Endodermal cell (in vitro differentiated cells): ENCODE results near the gene SMURF1. TPM values are rescaled to one million over a fixed set of nuclear protein-coding genes. Genes with fewer than 3 reads are reported as not detected.
"Not testable (repeated sequence)": the region's sequence is repeated elsewhere in the genome, so short reads cannot be mapped to it uniquely, and the experiment has no call there.

Source experiments
- DNase-seq: peaks from one replicate; pipeline ENCODE4 v3.0.0-alpha.2; 2017
- H3K27ac ChIP-seq: 2 replicates; pipeline ENCODE4 v1.5.1; 2013; ENCODE audit warnings: mild to moderate bottlenecking, low read depth, low read length, moderate library complexity
- H3K27me3 ChIP-seq: 2 replicates; pipeline ENCODE4 v1.6.1; 2013; ENCODE audit warnings: mild to moderate bottlenecking, low read length, moderate library complexity; ENCODE audit not compliant: insufficient read depth, control insufficient read depth, poor library complexity, severe bottlenecking
- H3K36me3 ChIP-seq: 2 replicates; pipeline ENCODE4 v1.7.0; 2013; ENCODE audit warnings: mild to moderate bottlenecking, low read length, moderate library complexity; ENCODE audit not compliant: control insufficient read depth, insufficient read depth
- H3K4me1 ChIP-seq: one replicate; pipeline ENCODE4 v1.7.0; 2013; ENCODE audit warnings: low read length; ENCODE audit not compliant: control insufficient read depth, insufficient read depth
- H3K4me3 ChIP-seq: 2 replicates; pipeline ENCODE4 v1.5.1; 2013; ENCODE audit warnings: mild to moderate bottlenecking, low read length, moderate library complexity
- H3K9ac ChIP-seq: 2 replicates; pipeline ENCODE4 v1.6.1; 2013; ENCODE audit warnings: mild to moderate bottlenecking, low read length, moderate library complexity; ENCODE audit not compliant: poor library complexity, severe bottlenecking; ENCODE audit errors: extremely low read depth
- H3K9me3 ChIP-seq: 2 replicates; pipeline ENCODE4 v1.6.1; 2013; ENCODE audit warnings: mild to moderate bottlenecking, low read length, moderate library complexity; ENCODE audit not compliant: control insufficient read depth
- H3K27ac Mint-ChIP-seq: 2 replicates; pipeline ENCODE4 v1.8.0; 2020; ENCODE audit warnings: mixed read lengths
- H3K27me3 Mint-ChIP-seq: 2 replicates; pipeline ENCODE4 v1.8.0; 2021; ENCODE audit warnings: mild to moderate bottlenecking, mixed read lengths; ENCODE audit not compliant: insufficient read depth
- H3K36me3 Mint-ChIP-seq: 2 replicates; pipeline ENCODE4 v1.8.0; 2020; ENCODE audit warnings: low read depth, mixed read lengths
- H3K4me1 Mint-ChIP-seq: 2 replicates; pipeline ENCODE4 v1.8.0; 2020; ENCODE audit warnings: mixed read lengths
- H3K4me3 Mint-ChIP-seq: 2 replicates; pipeline ENCODE4 v1.8.0; 2020; ENCODE audit warnings: mild to moderate bottlenecking, moderate library complexity, mixed read lengths
- H3K9me3 Mint-ChIP-seq: 2 replicates; pipeline ENCODE4 v1.8.0; 2020; ENCODE audit warnings: mild to moderate bottlenecking, mixed read lengths
- CTCF ChIP-seq: fragments of 200-600 bp; sonication (generic); conservative IDR thresholded peaks from 2 replicates; pipeline ENCODE4 v1.5.0; 2021; ENCODE audit warnings: antibody characterized with exemption, mild to moderate bottlenecking
- WGBS, 2 experiments: methylation state at CpG; one replicate each; pipeline versions ENCODE4 v1.1.5 to v1.1.7; 2013; ENCODE audit warnings: missing lambda C conversion rate in 2 of 2, mixed read lengths in 1 of 2; ENCODE audit not compliant: insufficient coverage in 1 of 2, insufficient read length in 1 of 2; 5-methylcytosine and 5-hydroxymethylcytosine counted together
- total RNA-seq, 2 donors: library from RNA; stranded (reverse); fragmentation: NEBNext Ultra II Directional in 1 of 2; extraction: Animal tissue kit (Norgen Biotek cat#: 25700) in 1 of 2; gene quantifications; 2 replicates in 1 of 2; 3 replicates in 1 of 2; pipeline ENCODE4 v1.2.1, GENCODE V29; 2021

Gene SMURF1
- total RNA-seq, 2 donors from 2014 or later, result 31.6 to 38.1 TPM

- Histone ChIP-seq H3K4me3 (no peak overlapping the region), H3K27ac (no peak overlapping the region), H3K9ac (no peak overlapping the region), H3K4me1 (no peaks in the 10 kb centered on the region), H3K27me3 (no peaks in the 10 kb centered on the region), H3K36me3 (no peaks in the 10 kb centered on the region), H3K9me3 (no peaks in the 10 kb centered on the region)
- H3K4me1 Mint-ChIP-seq, result peaks cover 2% of the 10 kb centered on the region
- H3K27ac Mint-ChIP-seq, result no peak overlapping the region
- DNase-seq, result no peak
- peaks cover 12% of the 10 kb centered on the region for H3K9me3 Mint-ChIP-seq
- H3K36me3 Mint-ChIP-seq, result no peaks in the 10 kb centered on the region
- no peaks in the 10 kb centered on the region for H3K27me3 Mint-ChIP-seq
- H3K4me3 Mint-ChIP-seq, result no peak overlapping the region
- 86 to 91% methylated on average over 3 to 6 of the region's 6 CpGs for WGBS, 2 experiments
- no peak for TF ChIP-seq CTCF
Observed at GRCh38 chr7:99170065-99170729, 26.3 kb upstream of the SMURF1 start.

- WGBS, 2 experiments, result 83 to 85% methylated on average over 6 to 8 of the region's 8 CpGs
- no peak overlapping the region for H3K4me3 Mint-ChIP-seq
- H3K9me3 ChIP-seq, result no peaks in the 10 kb centered on the region
- H3K9ac ChIP-seq, result no peak overlapping the region
- no peak overlapping the region for H3K4me3 ChIP-seq
- H3K4me1 ChIP-seq, result no peaks in the 10 kb centered on the region
- no peak overlapping the region for H3K27ac ChIP-seq
- no peaks in the 10 kb centered on the region for H3K27me3 ChIP-seq
- no peaks in the 10 kb centered on the region for H3K36me3 Mint-ChIP-seq
- DNase-seq, result peak; percentile 62
- no peak overlapping the region for H3K27ac Mint-ChIP-seq
- H3K9me3 Mint-ChIP-seq, result peaks cover 12% of the 10 kb centered on the region
- H3K4me1 Mint-ChIP-seq, result peaks cover 4% of the 10 kb centered on the region
- no peaks in the 10 kb centered on the region for H3K27me3 Mint-ChIP-seq
- no peaks in the 10 kb centered on the region for H3K36me3 ChIP-seq
- no peak for TF ChIP-seq CTCF
Observed at GRCh38 chr7:99167072-99167471, 23.2 kb upstream of the SMURF1 start.

GRCh38 chr7:99165816-99166215 is 21.9 kb upstream of the SMURF1 start:
- no peak for TF ChIP-seq CTCF
- H3K27me3 Mint-ChIP-seq, result no peaks in the 10 kb centered on the region
- no peak overlapping the region for H3K4me3 Mint-ChIP-seq
- H3K9me3 Mint-ChIP-seq, result peaks cover 12% of the 10 kb centered on the region
- H3K4me1 Mint-ChIP-seq, result peaks cover 4% of the 10 kb centered on the region
- Histone ChIP-seq H3K9me3 (no peaks in the 10 kb centered on the region), H3K4me1 (no peaks in the 10 kb centered on the region), H3K27ac (no peak overlapping the region), H3K36me3 (no peaks in the 10 kb centered on the region), H3K9ac (no peak overlapping the region), H3K27me3 (no peaks in the 10 kb centered on the region), H3K4me3 (no peak overlapping the region)
- no peak for DNase-seq
- 83 to 100% methylated on average over 1 to 3 of the region's 3 CpGs for WGBS, 2 experiments
- H3K36me3 Mint-ChIP-seq, result no peaks in the 10 kb centered on the region
- no peak overlapping the region for H3K27ac Mint-ChIP-seq

GRCh38 chr7:99163669-99164068 is 19.8 kb upstream of the SMURF1 start:
- not testable (repeated sequence) for H3K9ac ChIP-seq, H3K36me3 ChIP-seq, H3K36me3 Mint-ChIP-seq, H3K4me1 Mint-ChIP-seq, H3K4me1 ChIP-seq, DNase-seq, H3K27me3 ChIP-seq, H3K4me3 Mint-ChIP-seq, H3K27ac ChIP-seq, H3K27me3 Mint-ChIP-seq, H3K4me3 ChIP-seq, H3K27ac Mint-ChIP-seq, H3K9me3 ChIP-seq
- WGBS, 2 experiments, result 81% methylated on average over 3 of the region's 4 CpGs; no CpG with 5 or more reads in 1 of the 2 experiments
- peaks cover 11% of the 10 kb centered on the region for H3K9me3 Mint-ChIP-seq
